ENCODE data around the gene VAV1.
A peak's percentile ranks its signal among the peaks of the same experiment; 100 is the strongest.

The VAV1 gene

DNA sequence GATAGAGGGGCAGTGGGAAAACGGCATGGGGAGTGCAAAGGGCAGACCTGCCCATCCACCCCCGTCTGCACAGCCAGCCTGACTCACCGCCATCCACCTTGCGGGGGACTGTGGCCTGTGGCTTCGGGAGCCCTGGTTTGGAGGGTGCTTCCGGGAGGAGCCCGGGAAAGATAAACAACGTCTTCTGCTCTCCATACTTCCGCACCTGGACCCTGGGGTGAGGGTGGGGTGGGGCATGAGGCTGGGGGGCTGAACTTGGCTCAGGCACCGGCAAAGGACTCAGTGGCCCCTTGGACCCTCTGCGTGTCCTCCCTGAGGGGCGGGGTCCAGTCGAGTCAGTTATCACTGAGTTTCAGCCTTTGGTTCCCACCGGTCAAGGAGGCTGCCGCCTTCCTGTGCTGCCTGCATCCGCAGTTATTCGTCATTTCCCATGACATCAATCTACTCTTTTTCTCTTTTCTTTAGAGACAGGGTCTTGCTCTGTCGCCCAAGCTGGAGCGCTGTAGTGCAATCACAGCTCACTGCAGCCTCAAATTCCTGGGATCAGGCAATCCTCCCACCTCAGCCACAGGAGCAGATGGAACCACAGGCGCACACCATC, 38.3 kb upstream of the VAV1 start:
- DNase-seq (no peak), ATAC-seq (replicated peaks) (no peak)
- H3K27ac Mint-ChIP-seq = no peak overlapping the region
- no peaks in the 10 kb centered on the region for H3K9me3 Mint-ChIP-seq
- peaks cover 20 to 42% of the 10 kb centered on the region in 2 donors for H3K36me3 Mint-ChIP-seq
- H3K4me3 Mint-ChIP-seq = no peak overlapping the region
- H3K4me1 Mint-ChIP-seq = peaks cover 25 to 36% of the 10 kb centered on the region in 2 donors
- no peaks in the 10 kb centered on the region for H3K27me3 Mint-ChIP-seq

DNA sequence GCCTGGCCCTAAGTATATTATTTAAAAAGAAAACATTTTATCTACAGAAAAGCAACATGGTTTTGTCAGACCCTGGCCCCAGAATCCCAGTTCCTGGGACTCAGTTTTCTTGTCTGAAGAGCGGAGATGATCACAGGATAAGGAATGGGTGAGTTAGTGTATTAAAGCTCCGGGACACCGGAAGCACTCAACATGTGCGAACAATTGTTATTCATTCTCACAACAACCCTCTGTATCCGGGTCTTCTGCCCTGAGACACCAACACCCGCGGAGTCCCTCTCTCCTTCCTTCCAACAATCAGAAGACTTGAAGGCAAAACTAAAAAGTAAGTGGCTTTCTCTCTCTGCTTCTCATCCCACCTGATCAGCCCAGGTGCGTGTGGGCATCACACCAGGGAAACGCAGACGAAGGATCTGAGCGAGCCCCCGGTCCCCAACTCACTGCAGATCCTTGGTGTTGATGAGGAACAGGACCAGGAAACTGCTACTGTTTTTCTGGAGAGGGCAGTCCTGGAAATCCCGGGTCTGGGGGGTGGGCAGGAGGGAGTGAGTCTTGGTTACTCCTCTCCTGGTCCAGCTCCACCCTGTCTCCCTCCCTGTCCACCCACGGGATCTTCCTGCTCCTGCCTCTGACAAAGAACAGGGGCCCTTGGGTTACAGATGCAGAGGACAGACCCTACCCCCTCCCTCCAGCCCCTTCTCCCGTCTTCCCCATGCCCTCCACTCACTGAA, 37.2 kb upstream of the VAV1 start:
- H3K4me1 Mint-ChIP-seq = peaks cover 23 to 34% of the 10 kb centered on the region in 2 donors

DNA sequence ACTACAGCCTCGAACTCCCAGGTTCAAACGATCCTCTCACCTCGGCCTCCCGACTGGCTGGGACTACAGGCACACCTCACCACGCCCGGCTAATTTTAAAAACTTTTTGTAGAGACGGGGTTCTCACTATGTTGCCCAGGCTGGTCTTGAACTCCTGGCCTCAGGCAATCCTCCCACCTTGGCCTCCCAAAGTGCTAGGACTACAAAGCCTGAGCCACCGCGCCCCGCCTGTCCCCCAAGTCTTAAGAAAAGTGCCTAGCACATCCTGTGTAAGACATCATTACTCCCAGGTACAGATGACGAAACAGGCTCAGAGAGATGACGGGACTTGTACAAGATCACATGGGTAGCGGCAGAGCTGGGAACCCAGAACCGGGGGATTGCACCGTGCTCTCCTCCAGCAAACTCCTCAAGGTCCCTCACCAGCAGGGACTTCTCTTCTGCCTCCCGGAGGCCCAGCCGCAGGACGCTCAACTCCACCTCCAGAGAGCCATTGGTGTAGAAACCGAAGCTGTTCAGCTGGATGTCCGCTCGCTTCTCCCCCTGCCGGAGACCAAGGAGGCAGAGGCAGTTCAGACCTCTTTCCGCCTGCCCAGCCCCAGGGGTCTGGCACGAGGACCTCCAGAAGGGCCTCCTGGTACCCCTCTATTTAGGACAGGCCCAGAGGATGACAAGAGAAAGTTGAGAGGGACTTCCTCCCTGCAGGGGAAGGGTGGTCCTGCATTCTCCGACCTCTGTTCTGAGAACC, 36.2 kb upstream of the VAV1 start:
- peak; percentile 70 for DNase-seq
- Mint-ChIP-seq H3K27ac (peak overlapping the region; percentile 98), H3K9me3 (no peaks in the 10 kb centered on the region), H3K27me3 (no peaks in the 10 kb centered on the region), H3K36me3 (peaks cover 15 to 34% of the 10 kb centered on the region in 2 donors), H3K4me1 (peaks cover 29 to 44% of the 10 kb centered on the region in 2 donors), H3K4me3 (peak overlapping the region; percentile 89 to 90)
- peak; percentile 17 for ATAC-seq (replicated peaks)

More for the DNA sequence above, 37.2 kb upstream of the VAV1 start:
- H3K27ac Mint-ChIP-seq = peak overlapping the region; percentile 98
- DNase-seq (no peak), ATAC-seq (replicated peaks) (no peak)
- H3K4me3 Mint-ChIP-seq = peak overlapping the region; percentile 89 to 90
- H3K27me3 Mint-ChIP-seq = no peaks in the 10 kb centered on the region
- H3K9me3 Mint-ChIP-seq = no peaks in the 10 kb centered on the region
- peaks cover 13 to 30% of the 10 kb centered on the region in 2 donors for H3K36me3 Mint-ChIP-seq

DNA sequence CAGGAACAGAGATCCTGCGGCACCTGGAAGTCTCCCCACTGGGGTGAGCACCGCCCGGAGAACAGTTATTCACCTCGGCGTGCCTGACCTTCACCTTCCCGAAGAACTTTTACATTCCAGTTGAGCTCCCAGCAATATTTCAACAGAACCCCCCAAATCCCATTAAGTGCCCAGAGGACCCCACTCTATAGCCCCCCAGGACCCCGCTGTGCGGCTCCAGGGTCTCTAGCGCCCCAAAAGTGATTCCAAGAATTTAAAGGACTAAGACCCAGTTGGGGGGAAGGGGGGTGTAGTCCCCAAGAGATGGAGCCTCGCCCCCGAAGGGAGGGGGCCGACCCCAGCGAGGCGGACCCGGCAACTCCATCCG, 35.6 kb upstream of the VAV1 start:
- Mint-ChIP-seq H3K36me3 (peaks cover 15 to 31% of the 10 kb centered on the region in 2 donors), H3K9me3 (no peaks in the 10 kb centered on the region), H3K27ac (peak overlapping the region; percentile 98), H3K27me3 (no peaks in the 10 kb centered on the region), H3K4me3 (peak overlapping the region; percentile 89 to 90), H3K4me1 (peaks cover 30 to 47% of the 10 kb centered on the region in 2 donors)
- ATAC-seq (replicated peaks) = no peak
- DNase-seq = peak; percentile 31

DNA sequence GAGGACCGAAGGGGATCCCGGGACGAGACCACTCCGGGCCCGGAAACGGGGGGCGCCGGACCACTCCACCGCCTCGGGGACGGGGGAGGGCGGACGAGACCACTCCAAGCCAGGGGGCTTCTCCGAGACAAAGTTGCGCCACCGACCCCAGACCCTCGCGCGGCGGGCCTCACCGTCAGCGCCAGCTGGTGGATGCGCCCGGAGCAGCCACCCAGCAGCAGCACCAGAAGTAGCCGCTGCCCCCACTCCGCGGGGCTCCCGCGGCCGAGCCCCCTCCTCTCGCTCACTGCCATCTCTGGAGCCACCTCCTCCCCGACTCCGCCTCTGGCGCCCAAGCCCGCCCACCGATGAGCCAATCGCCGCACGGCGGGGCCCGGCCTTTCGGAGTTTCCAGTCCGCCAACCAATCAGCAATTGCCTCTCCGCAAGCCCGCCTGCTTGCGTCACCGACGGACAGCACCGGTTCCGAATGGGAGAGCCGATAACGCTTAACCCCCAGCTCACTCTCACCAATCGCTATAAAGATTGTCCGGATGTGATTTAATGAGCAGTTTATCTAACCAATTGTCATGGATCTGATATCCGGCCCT, 35.1 kb upstream of the VAV1 start, which contains the start of gene GPR108:
Gene GPR108 (minus strand): TSS at position 297 of the 589 bp plus-strand sequence. CDS start 4 bp downstream, at position 293.
- H3K4me3 Mint-ChIP-seq = peak within 1 kb of the TSS; percentile 89 to 90
- DNase-seq (peak; percentile 100), ATAC-seq (replicated peaks) (peak; percentile 74 to 79)
- peak within 1 kb of the TSS; percentile 98 for H3K27ac Mint-ChIP-seq
- no peaks in the 10 kb centered on the region for H3K27me3 Mint-ChIP-seq
- H3K36me3 Mint-ChIP-seq = peaks cover 14 to 30% of the 10 kb centered on the region in 2 donors
- no peaks in the 10 kb centered on the region for H3K9me3 Mint-ChIP-seq
- peaks cover 33 to 47% of the 10 kb centered on the region in 2 donors for H3K4me1 Mint-ChIP-seq

DNA sequence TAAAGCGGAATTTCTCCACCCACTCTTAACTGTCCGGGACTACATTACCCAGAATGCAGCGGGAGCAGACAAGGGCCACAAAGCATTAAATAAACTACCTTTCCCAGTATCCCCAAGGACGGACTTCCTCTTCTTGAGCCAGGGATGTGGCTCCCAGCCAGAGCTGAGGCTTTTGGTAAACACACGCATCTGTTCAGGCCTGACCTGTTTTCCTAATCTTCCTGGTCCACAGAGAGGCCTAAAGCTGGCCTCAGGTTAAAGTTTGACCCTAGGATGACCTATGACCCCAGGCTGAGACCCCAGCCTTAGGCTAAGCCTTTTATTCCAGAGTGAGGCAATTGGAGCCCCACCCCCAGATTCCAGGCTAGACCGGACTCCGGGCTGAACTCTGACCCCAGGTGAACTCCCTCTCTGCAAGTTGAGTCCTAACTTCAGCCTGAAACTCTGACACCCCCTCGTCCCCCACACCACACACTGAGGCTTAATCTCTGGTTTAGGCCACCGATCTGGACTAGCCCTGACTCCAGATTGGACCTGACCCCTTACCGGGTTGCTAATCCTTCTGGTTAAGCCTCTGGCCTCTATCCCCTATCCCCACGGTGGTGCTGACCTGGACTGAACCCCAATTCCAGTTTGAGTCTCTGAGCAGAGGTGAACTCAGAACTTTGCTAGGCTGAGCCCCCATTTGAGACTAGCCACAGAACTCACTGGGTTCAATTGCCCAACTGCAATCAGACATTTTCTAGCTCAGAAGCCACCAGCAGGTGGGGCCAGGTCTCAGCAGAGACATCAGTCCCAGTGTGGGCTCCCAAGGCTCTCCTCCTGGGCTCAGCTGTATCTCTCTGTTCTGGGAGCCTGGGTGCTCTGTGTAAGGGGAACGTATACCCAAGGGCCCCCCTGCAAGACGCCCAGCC, 34.4 kb upstream of the VAV1 start:
- H3K27ac Mint-ChIP-seq = peak overlapping the region; percentile 98
- H3K9me3 Mint-ChIP-seq = no peaks in the 10 kb centered on the region
- no peaks in the 10 kb centered on the region for H3K27me3 Mint-ChIP-seq

DNA sequence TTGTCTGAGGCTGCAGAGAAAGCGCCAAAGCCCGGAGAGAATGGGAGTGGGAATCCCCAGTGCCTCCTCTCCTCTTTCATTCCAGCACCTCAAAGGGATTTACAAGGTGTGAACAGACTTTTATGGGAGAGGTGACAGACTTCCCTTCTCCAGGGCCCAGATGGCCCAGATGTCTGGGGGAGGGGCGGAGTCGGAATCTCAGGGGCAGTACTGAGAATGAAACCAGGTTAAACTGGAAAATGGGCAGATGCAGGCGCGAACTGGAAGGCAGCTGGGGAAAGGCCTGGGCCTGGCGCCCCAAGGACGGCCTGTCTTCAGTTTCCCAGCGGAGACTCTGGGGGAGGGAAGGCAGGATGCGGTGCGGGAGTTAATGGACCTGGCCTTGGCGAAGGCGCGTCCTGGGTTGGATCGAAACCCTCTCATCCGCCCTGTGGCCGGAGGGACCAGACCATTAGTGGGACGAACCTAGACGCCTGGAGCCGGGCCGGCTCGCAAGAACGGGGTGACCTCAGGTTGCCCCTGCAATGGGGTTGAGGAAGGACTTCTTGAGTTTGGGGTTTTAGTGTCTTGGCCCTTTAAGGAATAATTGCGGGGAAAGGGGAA, 33.6 kb upstream of the VAV1 start:
- Mint-ChIP-seq H3K27me3 (no peaks in the 10 kb centered on the region), H3K4me1 (peaks cover 36 to 60% of the 10 kb centered on the region in 2 donors), H3K36me3 (peaks cover 19 to 34% of the 10 kb centered on the region in 2 donors), H3K4me3 (peak overlapping the region; percentile 89 to 90), H3K27ac (peak overlapping the region; percentile 98), H3K9me3 (no peaks in the 10 kb centered on the region)
- no peak for DNase-seq
- ATAC-seq (replicated peaks) = no peak

More for the DNA sequence above, 34.4 kb upstream of the VAV1 start:
- peaks cover 16 to 31% of the 10 kb centered on the region in 2 donors for H3K36me3 Mint-ChIP-seq
- H3K4me1 Mint-ChIP-seq = peaks cover 33 to 53% of the 10 kb centered on the region in 2 donors
- ATAC-seq (replicated peaks) (peak; percentile 24 to 25), DNase-seq (peak; percentile 75)
- peak overlapping the region; percentile 89 to 90 for H3K4me3 Mint-ChIP-seq

DNA sequence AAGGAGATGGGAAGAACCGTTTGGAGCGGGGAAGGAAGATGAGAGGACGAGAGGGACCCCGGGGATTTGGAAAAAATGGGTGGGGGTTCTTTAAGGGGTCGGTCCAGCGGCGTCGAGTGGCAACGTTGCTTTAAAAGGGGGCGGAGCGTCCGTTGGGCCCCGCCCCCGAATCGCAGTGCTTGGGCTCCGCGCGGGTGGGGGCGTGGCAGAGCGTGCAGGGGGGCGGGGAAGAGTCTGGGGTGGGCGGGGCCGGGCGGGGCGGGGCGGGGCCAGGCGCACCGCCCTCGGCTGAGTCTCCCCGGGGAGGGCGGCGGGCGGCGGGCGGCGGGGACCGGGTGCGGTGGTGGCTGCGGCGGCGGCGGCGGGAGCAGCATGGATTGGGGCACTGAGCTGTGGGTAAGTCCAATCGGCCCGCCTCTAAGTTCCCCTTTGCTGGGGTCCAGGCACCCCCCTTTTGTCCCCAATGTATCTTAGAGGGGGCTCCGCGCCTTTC, 33.1 kb upstream of the VAV1 start, which contains the start of gene TRIP10:
Gene TRIP10 (plus strand): TSS at position 291 of the 493 bp plus-strand sequence. CDS start 82 bp downstream, at position 373.
- Mint-ChIP-seq H3K27ac (peak within 1 kb of the TSS; percentile 98), H3K4me1 (peaks cover 41 to 66% of the 10 kb centered on the region in 2 donors), H3K27me3 (no peaks in the 10 kb centered on the region), H3K36me3 (peaks cover 24 to 34% of the 10 kb centered on the region in 2 donors), H3K9me3 (no peaks in the 10 kb centered on the region), H3K4me3 (peak within 1 kb of the TSS; percentile 89 to 90)
- ATAC-seq (replicated peaks) (peak in 1 of 2 donors; percentile 4), DNase-seq (peak; percentile 69)

DNA sequence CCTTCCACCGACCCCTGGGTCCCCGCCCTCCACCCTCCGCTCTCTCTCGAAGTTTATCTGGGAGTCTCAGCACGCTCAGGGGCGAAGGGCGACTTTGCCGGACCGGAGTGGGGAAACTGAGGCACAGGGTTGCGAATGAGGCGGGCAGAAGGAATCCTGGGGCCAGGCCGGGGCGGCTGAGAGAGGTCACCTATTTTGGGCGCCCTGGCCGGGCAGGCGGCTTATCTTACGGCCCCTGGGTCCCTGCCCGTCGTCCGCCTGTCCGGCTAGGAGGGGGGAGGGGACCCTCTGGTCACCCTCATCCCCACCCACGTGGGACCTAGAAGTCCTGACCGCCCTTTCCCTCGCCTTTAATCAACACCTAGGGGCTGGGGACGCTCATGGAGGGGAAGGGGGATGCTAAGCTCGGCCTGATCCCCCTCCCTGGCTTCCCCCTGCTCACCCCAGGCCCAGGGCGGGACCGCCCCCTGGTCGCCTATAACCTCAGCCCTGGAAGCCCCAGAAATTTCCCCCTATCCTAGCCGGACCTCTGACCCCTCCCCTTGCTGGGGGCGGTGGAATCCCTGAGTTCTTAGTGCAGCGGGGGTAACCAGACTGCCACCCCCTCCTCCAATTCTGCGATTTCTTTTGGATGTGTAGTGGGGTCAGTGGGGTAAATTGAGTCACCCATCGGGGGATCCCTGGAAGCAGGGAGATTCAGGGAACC, 32.5 kb upstream of the VAV1 start:
- DNase-seq (peak; percentile 68), ATAC-seq (replicated peaks) (peak in 1 of 2 donors; percentile 7)
- H3K36me3 Mint-ChIP-seq = peaks cover 28 to 37% of the 10 kb centered on the region in 2 donors
- H3K4me1 Mint-ChIP-seq = peaks cover 42 to 69% of the 10 kb centered on the region in 2 donors
- H3K27me3 Mint-ChIP-seq = no peaks in the 10 kb centered on the region
- peak overlapping the region; percentile 95 for H3K27ac Mint-ChIP-seq
- no peaks in the 10 kb centered on the region for H3K9me3 Mint-ChIP-seq
- H3K4me3 Mint-ChIP-seq = peak overlapping the region; percentile 88 to 90

DNA sequence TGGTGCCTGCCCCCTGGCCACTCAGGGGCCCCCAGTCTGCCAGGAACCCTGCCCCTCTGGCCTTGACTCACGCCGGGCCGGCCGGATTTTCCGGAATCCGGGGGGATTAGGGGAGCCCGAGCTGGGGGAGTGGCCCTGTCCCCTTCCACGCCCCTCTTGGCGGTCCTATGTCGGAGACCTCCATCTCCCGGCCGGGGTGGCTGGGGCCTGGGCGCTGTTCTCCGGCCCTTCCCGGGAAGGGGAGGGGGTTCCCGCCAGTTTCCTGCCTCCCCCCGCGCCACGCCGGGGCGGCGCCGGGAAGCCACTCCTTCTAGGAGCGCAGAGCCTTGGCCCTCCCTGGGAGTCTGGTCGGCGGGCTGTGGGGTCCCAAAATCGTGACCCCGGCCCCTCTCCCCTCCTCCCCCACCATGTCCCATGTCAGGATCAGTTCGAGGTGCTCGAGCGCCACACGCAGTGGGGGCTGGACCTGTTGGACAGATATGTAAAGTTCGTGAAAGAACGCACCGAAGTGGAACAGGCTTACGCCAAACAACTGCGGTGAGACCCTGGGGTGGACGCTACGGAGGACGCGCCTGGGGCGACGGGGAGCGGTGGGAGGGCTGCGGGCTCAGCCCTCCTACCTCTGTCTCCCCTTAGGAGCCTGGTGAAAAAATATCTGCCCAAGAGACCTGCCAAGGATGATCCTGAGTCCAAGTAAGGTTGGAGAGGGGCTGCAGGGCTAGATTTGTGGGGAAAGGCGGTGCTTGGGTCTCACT, 31.7 kb upstream of the VAV1 start:
- peak; percentile 66 for DNase-seq
- Mint-ChIP-seq H3K27ac (peak overlapping the region; percentile 95), H3K4me1 (peaks cover 42 to 63% of the 10 kb centered on the region in 2 donors), H3K9me3 (no peaks in the 10 kb centered on the region), H3K27me3 (no peaks in the 10 kb centered on the region), H3K4me3 (peak overlapping the region; percentile 88 to 90), H3K36me3 (peaks cover 36 to 44% of the 10 kb centered on the region in 2 donors)
- peak; percentile 24 to 33 for ATAC-seq (replicated peaks)

DNA sequence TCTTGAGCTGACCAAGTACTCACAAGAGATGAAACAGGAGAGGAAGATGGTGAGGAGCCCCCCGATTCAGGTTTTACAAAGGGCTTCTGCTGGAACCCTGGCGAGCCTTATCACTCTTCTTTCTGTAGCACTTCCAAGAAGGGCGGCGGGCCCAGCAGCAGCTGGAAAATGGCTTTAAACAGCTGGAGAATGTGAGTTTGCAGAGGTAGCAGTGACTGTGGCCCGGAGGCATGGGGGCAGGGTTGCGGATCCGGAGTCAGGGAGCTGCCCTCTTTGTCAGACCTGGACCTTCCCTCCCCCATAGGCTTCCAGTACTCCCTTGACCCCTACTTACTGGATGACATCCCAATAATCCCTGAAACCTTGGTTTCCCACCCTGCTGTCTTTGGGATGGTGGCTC, 29.4 kb upstream of the VAV1 start:
- H3K36me3 Mint-ChIP-seq = peaks cover 43 to 58% of the 10 kb centered on the region in 2 donors
- DNase-seq (no peak), ATAC-seq (replicated peaks) (no peak)
- H3K4me1 Mint-ChIP-seq = peaks cover 35 to 51% of the 10 kb centered on the region in 2 donors
- H3K27ac Mint-ChIP-seq = peak overlapping the region; percentile 71
- no peaks in the 10 kb centered on the region for H3K9me3 Mint-ChIP-seq
- no peak overlapping the region for H3K4me3 Mint-ChIP-seq
- no peaks in the 10 kb centered on the region for H3K27me3 Mint-ChIP-seq

All from stimulated activated naive B cell treated with anti-CD40 and anti-IgM and Interleukin-4, amounts not matched to agents 10 μg/mL and 1 μg/mL and 100 μg/mL, for 72 hours (primary cell).